Brain pericyte (primary cell): Measurements from ENCODE around the gene SNCAIP.

Source experiments
- DNase-seq: peaks from one replicate; pipeline ENCODE4 v3.0.0-alpha.2; 2012; ENCODE audit warnings: low read depth, low spot score

Gene SNCAIP

GRCh38 chr5:122394284-122394930 is 82.4 kb downstream of the SNCAIP start:
- no peak for DNase-seq

GRCh38 chr5:122398016-122398415 is 86.0 kb downstream of the SNCAIP start:
- DNase-seq: no peak

GRCh38 chr5:122400341-122400740 is 88.3 kb downstream of the SNCAIP start:
- no peak for DNase-seq

- no peak for DNase-seq
Observed at GRCh38 chr5:122400938-122401337, 88.9 kb downstream of the SNCAIP start.

- no peak for DNase-seq
Observed at GRCh38 chr5:122401976-122402725, 90.1 kb downstream of the SNCAIP start.

GRCh38 chr5:122402955-122403685 is 91.1 kb downstream of the SNCAIP start:
- no peak for DNase-seq

- DNase-seq: no peak
Observed at GRCh38 chr5:122404018-122404417, 92.0 kb downstream of the SNCAIP start.

GRCh38 chr5:122404653-122405362 is 92.8 kb downstream of the SNCAIP start:
- no peak for DNase-seq

- DNase-seq: no peak
Observed at GRCh38 chr5:122405751-122406150, 93.7 kb downstream of the SNCAIP start.

- no peak for DNase-seq
Observed at GRCh38 chr5:122406181-122406580, 94.1 kb downstream of the SNCAIP start.

- no peak for DNase-seq
Observed at GRCh38 chr5:122408592-122409224, 96.7 kb downstream of the SNCAIP start.

GRCh38 chr5:122412966-122413365 is 100.9 kb downstream of the SNCAIP start:
- no peak for DNase-seq

- no peak for DNase-seq
Observed at GRCh38 chr5:122413722-122414121, 101.7 kb downstream of the SNCAIP start.

GRCh38 chr5:122415030-122415800 is 103.2 kb downstream of the SNCAIP start:
- DNase-seq: no peak

- DNase-seq: no peak
Observed at GRCh38 chr5:122415801-122416120, 103.7 kb downstream of the SNCAIP start.

GRCh38 chr5:122419142-122419894 is 107.3 kb downstream of the SNCAIP start:
- DNase-seq: no peak

GRCh38 chr5:122420091-122420490 is 108.1 kb downstream of the SNCAIP start:
- DNase-seq: no peak

GRCh38 chr5:122420537-122421236 is 108.7 kb downstream of the SNCAIP start:
- no peak for DNase-seq

GRCh38 chr5:122421374-122422079 is 109.5 kb downstream of the SNCAIP start:
- DNase-seq: no peak
